ENCODE measurements around the gene CEBPB.

The CEBPB gene

DNA sequence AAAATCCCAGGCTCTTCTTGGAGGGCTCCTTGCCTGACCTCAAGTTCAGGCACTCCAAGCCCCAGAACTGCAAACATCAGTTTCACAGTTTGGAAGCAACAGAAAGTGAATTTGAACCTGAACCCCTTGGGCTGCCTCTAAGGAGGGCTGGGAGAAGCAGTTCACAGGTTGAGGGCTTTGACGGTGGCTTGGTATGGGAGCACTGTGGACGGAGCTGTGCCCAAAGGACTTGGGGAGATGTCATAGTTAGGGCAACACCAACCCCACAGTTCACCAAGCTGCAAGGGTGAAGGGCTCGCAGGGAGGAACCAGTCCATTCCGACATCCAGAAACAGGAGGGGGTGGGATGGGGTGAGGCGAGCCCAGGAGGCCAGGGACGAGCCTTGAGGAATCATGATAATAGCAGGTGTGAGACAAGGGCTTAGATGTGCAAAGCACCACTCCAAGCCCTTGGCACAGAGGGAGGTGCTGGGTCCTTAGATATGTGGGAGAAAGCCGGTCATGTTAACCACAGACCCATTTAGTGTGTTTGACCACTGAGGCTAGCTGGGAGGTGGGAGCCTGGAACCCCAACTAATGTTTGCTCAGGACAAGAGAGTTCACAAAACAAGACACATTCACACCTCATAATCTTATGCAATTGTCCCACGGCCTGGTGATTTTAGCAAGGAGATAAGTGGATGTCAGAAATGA, 4.3 kb downstream of the CEBPB start:
- no peak for TF ChIP-seq GATA3 (IDR thresholded peaks at IDR 0.05; ENCODE audit: low read depth, low read length)
- no peak for TF ChIP-seq GATA2 (IDR thresholded peaks at IDR 0.05; ENCODE audit: low read depth, low read length)

GRCh38 chr20:50195524-50196120, 5.0 kb downstream of the CEBPB start:
- TF ChIP-seq GATA2 (IDR thresholded peaks at IDR 0.05; ENCODE audit: low read depth, low read length) (no peak), GATA3 (IDR thresholded peaks at IDR 0.05; ENCODE audit: low read depth, low read length) (no peak)

- TF ChIP-seq GATA3 (IDR thresholded peaks at IDR 0.05; ENCODE audit: low read depth, low read length), result no peak
- TF ChIP-seq GATA2 (IDR thresholded peaks at IDR 0.05; ENCODE audit: low read depth, low read length), result no peak
These were observed 5.6 kb downstream of the CEBPB start for GRCh38 chr20:50196248-50196647.

DNA sequence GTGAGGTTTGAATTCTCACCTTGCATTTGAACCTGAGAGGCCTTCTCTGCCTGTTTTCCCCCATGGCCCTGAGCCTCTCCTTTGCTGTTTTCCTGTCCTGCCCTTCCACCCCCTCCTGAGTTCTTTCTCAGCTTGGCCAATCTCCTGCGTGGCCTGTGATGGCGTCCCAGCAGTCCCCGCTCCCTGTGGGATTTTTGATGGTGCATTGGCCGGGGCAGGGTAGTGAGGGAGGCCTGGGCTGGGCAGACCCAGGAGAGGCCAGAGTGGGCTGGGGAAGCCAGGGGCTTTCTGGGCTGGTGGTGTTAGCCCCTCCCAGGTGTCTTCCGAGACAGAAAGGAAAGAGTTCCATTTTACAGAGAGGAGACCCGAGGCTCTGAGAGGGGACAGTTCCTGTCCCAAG, 6.3 kb downstream of the CEBPB start:
- no peak for TF ChIP-seq GATA3 (IDR thresholded peaks at IDR 0.05; ENCODE audit: low read depth, low read length)
- TF ChIP-seq GATA2 (IDR thresholded peaks at IDR 0.05; ENCODE audit: low read depth, low read length), result no peak

DNA sequence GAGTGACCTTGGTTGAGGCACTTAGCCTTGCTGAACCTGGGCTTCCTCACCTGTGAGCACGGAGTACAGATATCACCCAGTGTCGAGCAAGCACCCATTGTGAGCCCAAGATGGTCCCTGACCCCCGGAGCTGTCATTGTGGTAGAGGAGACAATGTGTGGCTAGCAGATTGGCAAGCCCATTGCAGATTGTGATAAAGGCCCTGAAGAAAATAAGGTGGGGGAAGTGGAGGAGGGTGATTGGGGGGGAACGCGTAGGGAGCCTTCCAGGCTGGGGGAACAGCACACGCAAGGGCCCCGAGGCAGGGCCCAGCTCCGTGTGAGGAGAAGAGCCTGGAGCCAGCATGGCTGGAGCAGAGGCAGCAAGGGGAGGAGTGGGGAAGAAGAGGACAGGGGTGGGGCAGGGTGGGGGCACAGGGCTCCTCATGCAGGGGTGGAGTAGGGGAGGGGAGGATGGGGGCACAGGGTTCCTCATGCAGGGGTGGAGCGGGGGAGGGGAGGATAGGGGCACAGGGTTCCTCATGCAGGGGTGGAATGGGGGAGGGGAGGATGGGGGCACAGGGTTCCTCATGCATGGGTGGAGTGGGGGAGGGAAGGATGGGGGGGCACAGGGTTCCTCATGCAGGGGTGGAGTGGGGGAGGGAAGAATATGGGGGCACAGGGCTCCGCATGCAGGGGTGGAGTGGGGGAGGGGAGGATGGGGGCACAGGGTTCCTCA, 7.0 kb downstream of the CEBPB start:
- TF ChIP-seq GATA3 (IDR thresholded peaks at IDR 0.05; ENCODE audit: low read depth, low read length), result no peak
- TF ChIP-seq GATA2 (IDR thresholded peaks at IDR 0.05; ENCODE audit: low read depth, low read length), result no peak

DNA sequence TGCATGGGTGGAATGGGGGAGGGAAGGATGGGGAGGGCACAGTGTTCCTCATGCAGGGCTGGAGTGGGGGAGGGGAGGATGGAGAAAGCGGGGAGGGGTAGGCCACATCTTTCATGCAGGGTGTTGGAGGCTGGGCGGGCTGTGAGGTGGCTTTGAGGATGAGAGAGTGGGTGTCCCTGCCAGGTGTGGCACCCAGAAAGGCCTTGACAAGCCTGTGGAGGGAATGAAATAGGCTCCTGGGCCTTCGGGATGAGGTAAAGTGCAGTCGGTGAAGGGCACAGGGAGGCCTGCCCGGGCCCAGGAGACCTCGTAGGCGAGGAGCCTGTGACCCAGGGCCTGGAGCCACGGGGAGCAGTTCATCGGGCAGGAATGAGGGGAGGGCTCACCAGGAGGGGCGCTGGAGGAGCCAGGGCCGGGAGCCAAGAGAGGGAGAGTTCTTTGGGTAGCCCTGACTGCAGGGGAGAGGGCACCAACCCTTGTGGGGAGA, 7.6 kb downstream of the CEBPB start:
- no peak for TF ChIP-seq GATA3 (IDR thresholded peaks at IDR 0.05; ENCODE audit: low read depth, low read length)
- TF ChIP-seq GATA2 (IDR thresholded peaks at IDR 0.05; ENCODE audit: low read depth, low read length), result no peak

DNA sequence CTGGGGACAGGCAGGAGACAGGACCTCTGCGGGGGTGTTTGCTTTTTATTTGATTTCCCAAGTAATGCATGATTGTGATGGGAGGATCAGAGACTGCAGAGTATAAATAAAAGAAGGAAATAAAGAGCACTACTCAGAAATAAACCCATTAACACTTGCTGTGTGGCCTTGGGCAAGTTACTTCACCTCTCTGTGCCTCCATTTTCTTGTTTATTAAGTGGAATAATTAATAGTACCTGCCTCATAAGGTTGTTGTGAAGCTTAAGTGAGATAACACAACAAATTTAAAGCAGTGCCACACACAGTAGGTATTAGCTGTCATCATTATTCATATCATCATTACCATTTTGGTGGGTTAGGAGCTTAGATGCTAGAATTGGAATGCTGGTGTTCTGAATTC, 8.1 kb downstream of the CEBPB start:
- no peak for TF ChIP-seq GATA3 (IDR thresholded peaks at IDR 0.05; ENCODE audit: low read depth, low read length)
- no peak for TF ChIP-seq GATA2 (IDR thresholded peaks at IDR 0.05; ENCODE audit: low read depth, low read length)

DNA sequence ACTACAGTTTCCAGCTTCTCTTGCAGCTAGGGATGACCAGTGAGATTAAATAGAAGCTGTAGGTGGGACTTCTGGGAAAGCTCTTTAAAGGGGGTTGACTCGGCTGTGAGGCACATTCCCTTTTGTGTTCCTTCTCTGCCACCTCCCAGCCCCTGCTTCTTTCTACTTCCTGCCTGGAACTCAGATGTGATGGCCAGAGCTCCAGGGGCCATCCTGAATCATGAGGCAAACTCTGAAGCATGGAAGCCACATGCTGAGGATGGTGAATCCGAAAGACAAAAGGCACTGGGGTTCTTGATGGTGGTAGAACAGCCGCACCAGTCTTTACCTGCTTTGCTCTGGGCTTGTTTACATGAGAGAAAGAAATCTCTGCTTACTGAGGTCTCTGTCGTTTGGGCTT, 9.1 kb downstream of the CEBPB start:
- TF ChIP-seq GATA2 (IDR thresholded peaks at IDR 0.05; ENCODE audit: low read depth, low read length) (no peak), GATA3 (IDR thresholded peaks at IDR 0.05; ENCODE audit: low read depth, low read length) (no peak)

DNA sequence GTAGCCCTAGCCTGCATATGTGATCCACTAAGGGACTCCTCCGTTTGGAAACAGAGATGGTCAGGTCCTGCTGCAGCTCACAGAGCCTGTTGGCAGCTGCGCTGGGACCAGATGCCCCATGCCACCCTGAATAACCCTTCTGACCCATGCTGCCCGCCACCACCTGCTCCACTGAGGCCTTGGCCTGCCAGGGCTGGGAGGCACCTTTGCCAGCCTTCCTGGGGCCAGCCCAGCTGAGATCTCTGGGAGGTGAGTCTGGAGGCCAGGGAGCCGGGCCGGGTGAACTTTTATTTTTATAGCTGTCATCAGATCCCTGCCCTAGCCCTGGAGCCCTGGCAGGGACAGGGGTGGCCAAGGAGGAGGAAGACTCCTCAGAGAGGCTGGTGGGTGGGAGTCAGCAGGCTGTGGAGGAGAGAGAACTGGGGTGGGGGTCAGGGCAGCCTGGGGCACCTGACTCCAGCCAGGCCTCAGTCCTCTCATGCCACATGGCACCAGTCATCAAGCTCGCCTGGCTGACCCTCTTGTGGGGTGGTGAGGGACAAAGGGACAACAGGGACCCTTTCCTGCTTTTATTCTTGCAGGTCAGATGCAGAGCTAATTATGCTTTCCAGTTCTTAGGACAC, 10.0 kb downstream of the CEBPB start:
- TF ChIP-seq GATA2 (IDR thresholded peaks at IDR 0.05; ENCODE audit: low read depth, low read length), result no peak
- TF ChIP-seq GATA3 (IDR thresholded peaks at IDR 0.05; ENCODE audit: low read depth, low read length), result no peak

DNA sequence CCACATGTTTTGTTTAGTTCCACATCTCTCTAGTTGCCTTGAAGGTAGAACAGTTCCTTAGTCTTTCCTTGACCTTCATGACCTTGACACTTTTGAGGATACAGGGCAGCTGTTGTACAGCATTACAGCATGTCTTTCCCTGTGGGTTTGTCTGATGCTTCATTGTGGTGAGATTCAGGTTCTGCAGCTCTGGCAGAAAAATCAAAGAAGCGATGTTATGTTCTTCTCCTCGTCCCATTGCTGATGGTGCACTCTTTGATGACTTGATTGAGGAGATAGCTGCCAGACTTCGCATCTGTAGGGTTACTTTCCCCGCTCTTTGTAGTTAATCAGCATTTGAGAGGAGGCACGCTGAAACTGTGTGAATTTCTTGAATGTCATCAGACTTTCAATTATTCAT, 12.0 kb downstream of the CEBPB start:
- TF ChIP-seq GATA2 (IDR thresholded peaks at IDR 0.05; ENCODE audit: low read depth, low read length), result no peak
- no peak for TF ChIP-seq GATA3 (IDR thresholded peaks at IDR 0.05; ENCODE audit: low read depth, low read length)

- no peak for TF ChIP-seq GATA2 (IDR thresholded peaks at IDR 0.05; ENCODE audit: low read depth, low read length)
- no peak for TF ChIP-seq GATA3 (IDR thresholded peaks at IDR 0.05; ENCODE audit: low read depth, low read length)
These were observed 13.6 kb downstream of the CEBPB start for GRCh38 chr20:50203951-50204937.

- no peak for TF ChIP-seq GATA3 (IDR thresholded peaks at IDR 0.05; ENCODE audit: low read depth, low read length)
- no peak for TF ChIP-seq GATA2 (IDR thresholded peaks at IDR 0.05; ENCODE audit: low read depth, low read length)
These were observed 16.4 kb downstream of the CEBPB start for GRCh38 chr20:50207026-50207425.

DNA sequence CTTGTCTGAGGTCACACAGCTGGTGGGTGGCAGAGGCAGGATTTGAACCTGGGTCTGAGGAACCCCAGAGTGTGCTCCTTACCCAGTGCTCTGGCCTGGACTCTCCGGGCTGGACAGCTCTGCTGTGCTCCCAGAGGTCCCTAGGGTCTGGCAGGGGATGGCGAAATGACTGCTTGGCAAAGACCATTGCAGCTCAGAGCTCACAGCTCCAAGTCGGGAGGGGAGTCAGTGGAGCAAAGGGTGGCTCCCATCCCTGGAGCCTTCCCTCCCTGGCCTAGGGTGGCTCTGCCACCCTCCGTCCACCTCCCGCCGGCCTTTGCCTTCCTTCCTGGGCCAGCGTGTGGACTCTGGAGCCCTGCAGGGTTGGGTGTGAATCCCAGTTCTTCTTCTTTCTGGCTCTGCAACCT, 17.5 kb downstream of the CEBPB start:
- TF ChIP-seq GATA3 (IDR thresholded peaks at IDR 0.05; ENCODE audit: low read depth, low read length) (no peak), GATA2 (IDR thresholded peaks at IDR 0.05; ENCODE audit: low read depth, low read length) (no peak)

Data from SH-SY5Y (cell line).